IMR-90 (cell line): ENCODE results near the gene SLC25A46.

Experiments
- CTCF ChIP-seq: conservative IDR thresholded peaks from 2 replicates; pipeline ENCODE4 v1.5.1; 2012; ENCODE audit warnings: mild to moderate bottlenecking, low read depth, low read length, improper control_type of control experiment
- FOS ChIP-seq: fragments of 150-350 bp; IDR thresholded peaks from 2 replicates; pipeline ENCODE4 v1.6.1; 2016; ENCODE audit warnings: low read depth, low read length
- POLR2A ChIP-seq: IDR thresholded peaks from 2 replicates; pipeline ENCODE4 v1.6.1; 2012; ENCODE audit warnings: mild to moderate bottlenecking, low read depth, low read length
- RFX5 ChIP-seq: IDR thresholded peaks from 2 replicates; pipeline ENCODE4 v1.8.0; 2012; ENCODE audit warnings: low read depth, mild to moderate bottlenecking, low read length, moderate library complexity
- SMC3 ChIP-seq: fragments of 150-350 bp; IDR thresholded peaks from 2 replicates; pipeline ENCODE4 v1.6.1; 2016; ENCODE audit warnings: low read depth, mild to moderate bottlenecking, antibody characterized with exemption, low read length, moderate library complexity

- TF ChIP-seq CTCF (no peak), SMC3 (no peak), POLR2A (no peak), RFX5 (no peak), FOS (no peak)
These were observed 36.5 kb upstream of the SLC25A46 start for GRCh38 chr5:110702300-110702699.
